Measurements from ENCODE around the gene SLCO3A1.
"Not testable (repeated sequence)": the region's sequence is repeated elsewhere in the genome, so short reads cannot be mapped to it uniquely, and the experiment has no call there.

SLCO3A1 gene

DNA sequence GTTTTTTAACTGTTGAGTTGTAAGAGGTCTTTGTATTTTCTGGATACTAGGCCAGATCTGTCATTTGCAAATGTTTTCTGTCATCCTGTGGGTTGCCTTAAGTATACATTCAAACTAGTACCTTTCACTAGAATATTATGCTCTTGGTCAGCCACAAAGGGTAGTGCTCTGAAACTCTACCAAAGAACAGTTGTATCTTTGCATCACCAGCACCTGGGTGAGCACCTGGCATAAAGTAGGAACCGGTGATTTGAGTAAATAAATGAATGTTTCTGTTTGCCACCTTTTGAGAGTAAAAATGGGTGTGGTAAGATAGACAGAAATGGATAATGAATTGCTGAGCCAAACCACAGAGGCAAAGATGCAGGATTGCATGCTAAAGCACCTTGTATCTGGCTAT, 98.7 kb downstream of the SLCO3A1 start:
- TF ChIP-seq, protein P1, sequence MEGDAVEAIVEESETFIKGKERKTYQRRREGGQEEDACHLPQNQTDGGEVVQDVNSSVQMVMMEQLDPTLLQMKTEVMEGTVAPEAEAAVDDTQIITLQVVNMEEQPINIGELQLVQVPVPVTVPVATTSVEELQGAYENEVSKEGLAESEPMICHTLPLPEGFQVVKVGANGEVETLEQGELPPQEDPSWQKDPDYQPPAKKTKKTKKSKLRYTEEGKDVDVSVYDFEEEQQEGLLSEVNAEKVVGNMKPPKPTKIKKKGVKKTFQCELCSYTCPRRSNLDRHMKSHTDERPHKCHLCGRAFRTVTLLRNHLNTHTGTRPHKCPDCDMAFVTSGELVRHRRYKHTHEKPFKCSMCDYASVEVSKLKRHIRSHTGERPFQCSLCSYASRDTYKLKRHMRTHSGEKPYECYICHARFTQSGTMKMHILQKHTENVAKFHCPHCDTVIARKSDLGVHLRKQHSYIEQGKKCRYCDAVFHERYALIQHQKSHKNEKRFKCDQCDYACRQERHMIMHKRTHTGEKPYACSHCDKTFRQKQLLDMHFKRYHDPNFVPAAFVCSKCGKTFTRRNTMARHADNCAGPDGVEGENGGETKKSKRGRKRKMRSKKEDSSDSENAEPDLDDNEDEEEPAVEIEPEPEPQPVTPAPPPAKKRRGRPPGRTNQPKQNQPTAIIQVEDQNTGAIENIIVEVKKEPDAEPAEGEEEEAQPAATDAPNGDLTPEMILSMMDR (IDR thresholded peaks at IDR 0.05; ENCODE audit: extremely low read depth, insufficient read depth, missing control alignments) = no peak
- in situ Hi-C loops (cut with MboI; ENCODE audit: low pct_unique_long_range_greater_than_20kb, low sequenced_read_pairs, unreplicated experiment) = no loop called here
- no peak for DNase-seq (ENCODE audit: low spot score)

DNA sequence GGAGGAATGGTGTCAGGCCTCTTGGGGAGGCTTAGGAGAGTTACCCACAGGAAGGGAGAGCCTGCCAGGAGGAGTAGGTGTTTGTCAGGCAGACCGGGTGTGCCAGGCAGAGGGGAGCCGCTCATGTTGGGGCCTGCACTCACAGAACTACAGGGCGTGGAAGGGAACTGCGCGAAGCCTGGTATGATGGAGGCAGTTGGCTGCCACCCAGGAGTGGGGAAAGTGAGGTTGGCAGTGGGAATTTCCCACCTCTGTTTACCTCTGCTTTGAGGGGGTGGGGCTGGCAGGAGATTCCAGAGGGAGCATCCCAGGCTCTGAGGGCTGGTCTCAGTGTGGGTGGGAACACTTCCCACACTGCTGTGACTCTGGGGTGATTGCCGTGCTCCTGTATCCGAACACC, 99.9 kb downstream of the SLCO3A1 start:
- no peak for DNase-seq (ENCODE audit: low spot score)
- in situ Hi-C loops (cut with MboI; ENCODE audit: low pct_unique_long_range_greater_than_20kb, low sequenced_read_pairs, unreplicated experiment) = no loop called here
- TF ChIP-seq, protein P1 (IDR thresholded peaks at IDR 0.05; ENCODE audit: extremely low read depth, insufficient read depth, missing control alignments) = no peak

DNA sequence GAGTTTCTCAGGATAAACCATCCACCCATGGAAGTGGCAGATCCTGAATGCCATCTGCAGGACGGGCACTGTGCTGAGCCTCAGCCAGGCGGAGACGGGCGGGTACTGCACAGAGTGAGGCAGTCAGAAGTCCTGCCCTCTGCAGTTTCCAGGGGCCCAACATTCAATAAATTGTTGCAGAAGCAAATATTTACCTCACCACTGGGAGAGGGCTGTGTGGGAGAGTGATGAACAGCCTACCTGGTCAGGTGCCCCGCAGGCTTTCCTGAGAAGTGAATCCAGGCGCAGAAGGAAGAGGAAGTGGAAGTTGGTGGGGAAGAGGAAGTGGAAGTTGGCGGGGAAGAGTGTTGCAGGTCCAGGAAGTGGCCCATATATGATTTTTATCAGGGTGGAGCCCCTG, 100.8 kb downstream of the SLCO3A1 start:
- DNase-seq (ENCODE audit: low spot score) = no peak
- in situ Hi-C loops (cut with MboI; ENCODE audit: low pct_unique_long_range_greater_than_20kb, low sequenced_read_pairs, unreplicated experiment) = no loop called here
- TF ChIP-seq, protein P1 (IDR thresholded peaks at IDR 0.05; ENCODE audit: extremely low read depth, insufficient read depth, missing control alignments) = no peak

DNA sequence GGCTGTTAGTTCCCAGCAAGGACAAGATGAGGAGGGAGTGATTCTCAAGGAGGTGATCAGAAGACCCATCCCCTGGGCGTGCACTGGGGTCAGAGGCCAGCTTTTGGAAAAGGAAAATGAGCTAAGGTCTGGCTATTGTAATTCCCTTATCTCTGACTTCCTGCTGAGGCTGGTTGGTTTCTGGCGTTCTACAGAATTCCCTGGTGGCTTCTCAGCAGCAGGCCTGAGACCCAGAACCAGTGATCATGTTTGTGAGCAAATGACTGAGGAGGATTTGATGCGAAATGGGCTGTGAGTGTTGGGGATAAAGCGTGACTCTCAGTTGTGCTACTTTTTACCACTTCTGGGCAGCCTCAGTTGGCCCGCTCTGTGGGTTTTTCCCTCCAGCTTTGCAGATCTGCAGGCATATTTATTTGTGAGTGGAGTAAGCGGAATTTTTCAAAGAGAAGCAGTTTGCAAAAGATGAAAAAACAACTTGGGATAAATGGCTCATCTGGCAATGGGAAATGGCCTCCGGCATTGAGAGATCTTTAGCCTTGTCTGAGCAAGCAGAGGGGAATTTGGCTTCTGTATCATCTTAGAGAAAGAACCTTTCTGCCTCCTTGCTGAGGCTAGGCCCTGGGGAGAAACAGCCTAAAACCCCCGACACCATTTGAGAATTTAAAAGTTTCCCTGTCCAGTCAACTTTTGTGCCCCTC, 102.7 kb downstream of the SLCO3A1 start:
- TF ChIP-seq, protein P1 (IDR thresholded peaks at IDR 0.05; ENCODE audit: extremely low read depth, insufficient read depth, missing control alignments) = no peak
- in situ Hi-C loops (cut with MboI; ENCODE audit: low pct_unique_long_range_greater_than_20kb, low sequenced_read_pairs, unreplicated experiment) = no loop called here
- DNase-seq (ENCODE audit: low spot score) = no peak

DNA sequence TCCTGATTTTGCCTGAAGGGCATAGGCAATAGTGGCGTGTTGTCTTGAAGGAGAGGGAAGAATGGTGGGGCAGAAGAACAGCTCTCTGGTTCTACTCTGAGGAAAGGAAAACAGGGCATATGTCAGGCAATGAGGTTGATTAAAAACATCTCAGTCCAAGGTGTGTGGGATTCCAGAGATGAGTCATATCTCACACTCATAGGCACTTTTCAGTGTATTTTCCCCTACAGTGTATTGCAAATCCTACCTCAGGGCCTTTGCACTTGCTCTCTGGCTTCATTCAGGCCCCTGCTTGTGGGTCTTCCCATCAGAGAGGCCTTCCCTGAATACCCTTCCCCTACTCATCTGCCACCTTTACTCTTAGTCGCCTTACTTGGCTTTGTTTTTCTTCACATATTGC, 107.8 kb downstream of the SLCO3A1 start:
- in situ Hi-C loops (cut with MboI; ENCODE audit: low pct_unique_long_range_greater_than_20kb, low sequenced_read_pairs, unreplicated experiment) = no loop called here
- TF ChIP-seq, protein P1 (IDR thresholded peaks at IDR 0.05; ENCODE audit: extremely low read depth, insufficient read depth, missing control alignments) = no peak

DNA sequence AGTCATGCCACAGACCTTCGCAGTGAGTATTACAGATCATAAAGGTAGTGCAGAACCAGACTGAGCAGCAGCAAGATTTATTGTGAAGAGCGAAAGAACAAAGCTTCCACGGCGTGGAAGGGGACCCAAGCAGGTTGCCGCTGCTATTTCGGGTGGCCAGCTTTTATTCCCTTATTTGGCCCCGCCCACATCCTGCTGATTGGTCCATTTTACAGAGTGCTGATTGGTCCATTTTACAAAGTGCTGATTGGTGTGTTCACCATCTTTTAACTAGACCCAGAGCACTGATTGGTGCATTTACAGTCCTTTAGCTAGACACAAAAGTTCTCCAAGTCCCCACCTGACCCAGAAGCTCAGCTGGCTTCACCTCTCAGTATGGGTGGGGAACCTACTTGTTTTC, 110.2 kb downstream of the SLCO3A1 start:
- DNase-seq (ENCODE audit: low spot score); in situ Hi-C loops (cut with MboI; ENCODE audit: low pct_unique_long_range_greater_than_20kb, low sequenced_read_pairs, unreplicated experiment): not testable (repeated sequence)

More for the DNA sequence above, 107.8 kb downstream of the SLCO3A1 start:
- no peak for DNase-seq (ENCODE audit: low spot score)

DNA sequence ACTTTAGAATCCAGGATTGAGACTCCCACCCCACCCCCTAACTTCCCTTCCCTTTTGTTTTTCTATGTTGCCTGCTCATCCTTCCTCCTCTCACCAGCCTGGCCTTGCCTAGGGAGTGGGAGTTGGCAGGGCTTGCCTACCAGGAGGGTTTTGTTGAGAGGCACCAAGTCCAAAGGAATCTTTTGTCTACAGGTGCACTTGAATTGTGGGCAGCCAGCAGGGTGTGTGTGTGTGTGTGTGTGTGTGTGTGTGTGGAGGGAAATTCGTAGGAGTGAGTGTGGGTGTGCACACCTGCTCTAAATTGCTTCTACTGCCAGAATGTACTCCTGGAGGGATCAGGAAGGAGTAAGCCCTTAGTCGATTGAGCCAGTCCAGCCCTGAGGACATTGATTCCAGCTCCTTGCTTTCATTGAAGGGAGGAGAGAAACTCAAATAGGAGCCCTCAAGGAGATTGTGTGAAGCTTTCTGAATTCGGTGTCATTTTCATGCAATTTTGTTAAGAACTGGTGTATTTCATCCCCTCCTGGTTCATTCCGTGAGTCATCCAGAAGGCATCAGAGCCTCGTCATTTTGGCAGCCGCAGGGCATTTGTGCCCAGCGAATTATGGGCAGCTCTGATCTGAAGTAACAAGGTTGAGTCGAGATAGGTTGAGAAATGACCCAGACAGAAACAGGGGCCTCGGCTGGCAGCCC, 112.1 kb downstream of the SLCO3A1 start:
- in situ Hi-C loops (cut with MboI; ENCODE audit: low pct_unique_long_range_greater_than_20kb, low sequenced_read_pairs, unreplicated experiment) = no loop called here
- TF ChIP-seq, protein P1 (IDR thresholded peaks at IDR 0.05; ENCODE audit: extremely low read depth, insufficient read depth, missing control alignments) = no peak
- no peak for DNase-seq (ENCODE audit: low spot score)

All from GM13977 (cell line).